GM23338 (cell line): ENCODE measurements around the gene RCOR1.

Source experiments
- EZH2 ChIP-seq: fragments of 200-600 bp; sonication (generic); IDR thresholded peaks from one replicate; pipeline ENCODE4 v1.8.0; 2017; ENCODE audit warnings: antibody characterized with exemption, mild to moderate bottlenecking, low read depth; ENCODE audit not compliant: unreplicated experiment
- POLR2AphosphoS5 ChIP-seq: IDR thresholded peaks from 2 replicates; pipeline ENCODE4 v1.6.1; 2016; ENCODE audit warnings: antibody characterized with exemption, low read depth
- TF ChIP-seq, protein P1 (sequence below), 2 experiments: fragments of 200-600 bp in 1 of 2; sonication (generic) in 1 of 2; conservative IDR thresholded peaks; 2 replicates each; pipeline versions ENCODE4 v1.5.1 to v1.6.1; 2016 to 2017; ENCODE audit warnings: antibody characterized with exemption in 2 of 2, low read depth in 2 of 2, mild to moderate bottlenecking in 2 of 2, moderate library complexity in 1 of 2

DNA sequence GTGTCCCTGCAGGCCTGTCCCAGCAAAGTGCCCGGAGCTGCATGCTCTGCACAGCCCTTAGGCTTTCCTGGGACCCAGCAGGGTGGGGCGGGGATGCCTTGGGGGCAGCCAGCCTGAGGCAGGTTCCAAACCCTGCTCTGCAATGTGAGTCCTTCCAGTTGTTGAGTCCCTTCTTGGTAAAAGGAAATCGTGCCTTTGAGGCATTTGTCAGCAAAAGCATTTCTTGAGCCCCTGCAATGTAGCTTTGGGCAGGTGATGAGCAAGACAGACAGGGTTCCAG lies 146.7 kb downstream of the RCOR1 start:
- TF ChIP-seq EZH2 (no peak), POLR2AphosphoS5 (no peak)
- TF ChIP-seq, protein P1, sequence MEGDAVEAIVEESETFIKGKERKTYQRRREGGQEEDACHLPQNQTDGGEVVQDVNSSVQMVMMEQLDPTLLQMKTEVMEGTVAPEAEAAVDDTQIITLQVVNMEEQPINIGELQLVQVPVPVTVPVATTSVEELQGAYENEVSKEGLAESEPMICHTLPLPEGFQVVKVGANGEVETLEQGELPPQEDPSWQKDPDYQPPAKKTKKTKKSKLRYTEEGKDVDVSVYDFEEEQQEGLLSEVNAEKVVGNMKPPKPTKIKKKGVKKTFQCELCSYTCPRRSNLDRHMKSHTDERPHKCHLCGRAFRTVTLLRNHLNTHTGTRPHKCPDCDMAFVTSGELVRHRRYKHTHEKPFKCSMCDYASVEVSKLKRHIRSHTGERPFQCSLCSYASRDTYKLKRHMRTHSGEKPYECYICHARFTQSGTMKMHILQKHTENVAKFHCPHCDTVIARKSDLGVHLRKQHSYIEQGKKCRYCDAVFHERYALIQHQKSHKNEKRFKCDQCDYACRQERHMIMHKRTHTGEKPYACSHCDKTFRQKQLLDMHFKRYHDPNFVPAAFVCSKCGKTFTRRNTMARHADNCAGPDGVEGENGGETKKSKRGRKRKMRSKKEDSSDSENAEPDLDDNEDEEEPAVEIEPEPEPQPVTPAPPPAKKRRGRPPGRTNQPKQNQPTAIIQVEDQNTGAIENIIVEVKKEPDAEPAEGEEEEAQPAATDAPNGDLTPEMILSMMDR (conservative IDR thresholded peaks at IDR 0.05; ENCODE audit: low read depth in 2 of 2) = no peak
